ENCODE data around the gene INTS11.
"Not testable (repeated sequence)": the region's sequence is repeated elsewhere in the genome, so short reads cannot be mapped to it uniquely, and the experiment has no call there.

Gene INTS11

DNA sequence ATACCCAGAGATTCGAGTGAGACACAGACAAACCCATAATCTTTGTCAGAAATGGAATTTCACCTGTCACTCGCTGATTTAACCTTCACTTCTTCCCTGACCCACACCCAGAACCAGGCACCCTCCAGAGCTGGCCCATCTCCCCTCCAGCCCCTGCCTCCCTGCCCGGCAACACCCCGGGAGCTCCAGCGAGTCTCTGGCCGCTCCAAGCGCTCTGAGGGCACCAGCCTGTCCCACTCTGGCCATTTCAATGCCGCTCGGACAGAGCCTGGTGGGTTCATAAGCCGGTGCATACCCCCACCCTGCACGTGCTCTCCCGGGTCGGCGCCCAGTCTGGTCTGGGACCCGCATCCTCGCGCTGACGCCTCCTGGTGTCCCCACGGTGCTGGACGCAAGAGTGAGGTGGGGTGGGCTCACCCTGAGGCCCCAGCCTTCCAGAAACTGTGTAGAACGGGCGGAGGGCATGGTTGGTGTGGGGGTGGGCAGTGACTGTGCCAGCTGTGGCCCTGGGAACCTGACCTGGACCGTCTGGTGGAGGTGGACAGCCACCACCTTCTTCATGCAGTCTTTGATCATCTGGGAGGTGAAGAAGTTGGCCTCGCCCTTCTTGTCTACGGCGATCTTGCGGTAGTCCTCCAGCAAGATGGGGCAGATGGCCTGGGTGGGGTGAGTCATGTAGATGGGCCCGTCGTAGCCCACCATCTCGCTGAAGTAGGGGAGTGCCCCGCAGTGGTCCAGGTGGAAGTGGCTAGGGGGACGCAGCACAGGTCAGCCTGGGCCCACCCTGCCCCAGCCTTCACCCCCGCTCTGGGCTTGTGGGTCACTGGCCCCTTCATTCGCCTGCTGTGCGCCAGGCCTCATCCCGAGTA, 5.4 kb downstream of the INTS11 start:
- Histone ChIP-seq H3K4me1 (ENCODE audit: low read depth, poor library complexity, severe bottlenecking) (peaks cover 9% of the 10 kb centered on the region), H3K27ac (no peak overlapping the region)
- TF ChIP-seq, protein P1, sequence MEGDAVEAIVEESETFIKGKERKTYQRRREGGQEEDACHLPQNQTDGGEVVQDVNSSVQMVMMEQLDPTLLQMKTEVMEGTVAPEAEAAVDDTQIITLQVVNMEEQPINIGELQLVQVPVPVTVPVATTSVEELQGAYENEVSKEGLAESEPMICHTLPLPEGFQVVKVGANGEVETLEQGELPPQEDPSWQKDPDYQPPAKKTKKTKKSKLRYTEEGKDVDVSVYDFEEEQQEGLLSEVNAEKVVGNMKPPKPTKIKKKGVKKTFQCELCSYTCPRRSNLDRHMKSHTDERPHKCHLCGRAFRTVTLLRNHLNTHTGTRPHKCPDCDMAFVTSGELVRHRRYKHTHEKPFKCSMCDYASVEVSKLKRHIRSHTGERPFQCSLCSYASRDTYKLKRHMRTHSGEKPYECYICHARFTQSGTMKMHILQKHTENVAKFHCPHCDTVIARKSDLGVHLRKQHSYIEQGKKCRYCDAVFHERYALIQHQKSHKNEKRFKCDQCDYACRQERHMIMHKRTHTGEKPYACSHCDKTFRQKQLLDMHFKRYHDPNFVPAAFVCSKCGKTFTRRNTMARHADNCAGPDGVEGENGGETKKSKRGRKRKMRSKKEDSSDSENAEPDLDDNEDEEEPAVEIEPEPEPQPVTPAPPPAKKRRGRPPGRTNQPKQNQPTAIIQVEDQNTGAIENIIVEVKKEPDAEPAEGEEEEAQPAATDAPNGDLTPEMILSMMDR (conservative IDR thresholded peaks at IDR 0.05; ENCODE audit: low read depth, low read length), result no peak

DNA sequence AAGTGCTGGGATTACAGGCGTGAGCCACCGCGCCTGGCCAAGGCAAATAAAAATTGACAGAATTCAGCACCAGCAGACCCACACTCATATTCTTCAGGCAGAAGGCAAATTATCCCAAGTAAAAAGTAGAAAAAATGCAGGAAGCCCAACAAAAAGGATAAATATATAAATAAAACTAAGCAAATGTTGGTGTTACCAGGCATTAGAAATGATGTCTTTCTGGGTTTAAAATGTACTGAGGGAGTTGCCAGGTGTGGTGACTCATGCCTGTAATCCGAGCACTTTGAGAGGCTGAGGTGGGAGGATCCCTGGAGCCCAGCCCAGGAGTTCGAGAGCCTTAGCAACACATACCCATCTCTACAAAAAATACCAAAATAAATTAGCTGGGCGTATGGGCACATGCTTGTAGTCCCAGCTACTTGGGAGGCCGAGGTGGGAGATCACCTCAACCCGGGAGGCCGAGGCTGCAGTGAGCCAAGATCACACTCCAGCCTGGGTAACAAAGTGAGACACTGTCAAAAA, 6.3 kb downstream of the INTS11 start:
- Histone ChIP-seq H3K4me2 (no peak overlapping the region), H4K20me1 (ENCODE audit: insufficient read depth) (no peaks in the 10 kb centered on the region), H3K27ac (no peak overlapping the region)

More for the DNA sequence above, 5.4 kb downstream of the INTS11 start:
- Histone ChIP-seq H2AFZ (ENCODE audit: low read depth) (no peak overlapping the region), H3K9ac (no peak overlapping the region), H3K4me2 (no peak overlapping the region), H4K20me1 (ENCODE audit: insufficient read depth) (no peaks in the 10 kb centered on the region), H3K27me3 (ENCODE audit: insufficient read depth, low read depth) (no peaks in the 10 kb centered on the region), H3K4me3 (IDR thresholded peaks at IDR 0.05; ENCODE audit: insufficient read depth, low read depth, low read length) (no peak overlapping the region), H3K36me3 (ENCODE audit: insufficient read depth) (no peaks in the 10 kb centered on the region; the same call in 1 of the 2 replicates), H3K79me2 (ENCODE audit: insufficient read depth, low read depth) (peaks cover 41% of the 10 kb centered on the region)

DNA sequence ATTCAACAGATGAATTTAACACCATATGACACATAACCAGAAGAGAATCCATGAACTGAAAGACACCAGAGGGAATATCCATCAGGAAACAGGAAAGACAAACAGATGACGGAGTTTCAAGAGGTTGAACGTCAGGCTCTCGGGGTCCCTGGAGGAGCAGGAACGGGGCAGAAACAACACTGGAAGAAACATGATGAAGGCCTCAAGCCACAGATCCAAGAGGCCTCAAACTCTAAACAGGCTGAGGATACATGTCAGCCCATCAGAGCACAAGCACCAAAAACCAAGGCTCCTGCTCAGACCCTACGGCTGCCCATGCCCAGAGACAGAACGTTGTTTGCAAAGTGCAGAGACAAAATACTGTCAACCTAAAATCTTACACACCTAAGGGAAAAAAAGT, 7.0 kb downstream of the INTS11 start:
- TF ChIP-seq, protein P1 (conservative IDR thresholded peaks at IDR 0.05; ENCODE audit: low read depth, low read length), result no peak
- H4K20me1 ChIP-seq (ENCODE audit: insufficient read depth), result no peaks in the 10 kb centered on the region
- no peaks in the 10 kb centered on the region; the same call in 1 of the 2 replicates for H3K36me3 ChIP-seq (ENCODE audit: insufficient read depth)
- H3K9ac ChIP-seq, result no peak overlapping the region
- peaks cover 30% of the 10 kb centered on the region for H3K79me2 ChIP-seq (ENCODE audit: insufficient read depth, low read depth)
- H3K4me1 ChIP-seq (ENCODE audit: low read depth, poor library complexity, severe bottlenecking), result no peaks in the 10 kb centered on the region
- no peak overlapping the region for H3K4me2 ChIP-seq
- no peak overlapping the region for H2AFZ ChIP-seq (ENCODE audit: low read depth)
- H3K27me3 ChIP-seq (ENCODE audit: insufficient read depth, low read depth), result no peaks in the 10 kb centered on the region
- no peak overlapping the region for H3K27ac ChIP-seq
- no peak overlapping the region for H3K4me3 ChIP-seq (IDR thresholded peaks at IDR 0.05; ENCODE audit: insufficient read depth, low read depth, low read length)

More for the DNA sequence above, 6.3 kb downstream of the INTS11 start:
- no peak overlapping the region for H2AFZ ChIP-seq (ENCODE audit: low read depth)
- H3K79me2 ChIP-seq (ENCODE audit: insufficient read depth, low read depth), result peaks cover 36% of the 10 kb centered on the region
- H3K27me3 ChIP-seq (ENCODE audit: insufficient read depth, low read depth), result no peaks in the 10 kb centered on the region
- H3K4me1 ChIP-seq (ENCODE audit: low read depth, poor library complexity, severe bottlenecking), result peaks cover 5% of the 10 kb centered on the region
- no peaks in the 10 kb centered on the region; the same call in 1 of the 2 replicates for H3K36me3 ChIP-seq (ENCODE audit: insufficient read depth)
- TF ChIP-seq, protein P1 (conservative IDR thresholded peaks at IDR 0.05; ENCODE audit: low read depth, low read length), result no peak
- no peak overlapping the region for H3K4me3 ChIP-seq (IDR thresholded peaks at IDR 0.05; ENCODE audit: insufficient read depth, low read depth, low read length)
- H3K9ac ChIP-seq, result no peak overlapping the region

DNA sequence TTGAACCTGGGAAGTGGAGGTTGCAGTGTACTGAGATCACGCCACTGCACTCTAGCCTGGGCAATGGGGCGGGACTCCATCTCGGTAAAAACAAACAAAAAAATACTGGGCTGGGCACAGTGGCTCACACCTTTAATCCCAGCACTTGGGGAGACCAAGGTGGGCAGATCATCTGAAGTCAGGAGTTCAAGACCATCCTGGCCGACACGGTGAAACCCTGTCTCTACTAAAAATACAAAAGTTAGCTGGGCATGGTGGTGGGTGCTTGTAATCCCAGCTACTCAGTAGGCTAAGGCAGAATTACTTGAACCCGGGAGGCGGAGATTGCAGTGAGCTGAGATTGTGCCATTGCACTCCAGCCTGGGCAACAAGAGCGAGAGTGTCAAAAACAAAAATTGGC, 8.3 kb downstream of the INTS11 start:
- not testable (repeated sequence) for H3K4me1 ChIP-seq (ENCODE audit: low read depth, poor library complexity, severe bottlenecking); H3K27me3 ChIP-seq (ENCODE audit: insufficient read depth, low read depth); H3K27ac ChIP-seq; H3K9ac ChIP-seq; H3K4me2 ChIP-seq; H4K20me1 ChIP-seq (ENCODE audit: insufficient read depth); H3K36me3 ChIP-seq (ENCODE audit: insufficient read depth); H3K4me3 ChIP-seq (IDR thresholded peaks at IDR 0.05; ENCODE audit: insufficient read depth, low read depth, low read length); H2AFZ ChIP-seq (ENCODE audit: low read depth)
- H3K79me2 ChIP-seq (ENCODE audit: insufficient read depth, low read depth), result peaks cover 20% of the 10 kb centered on the region
